OCI-LY1 (cell line): ENCODE measurements around the gene RHBDF2.

Experiments used
- H2AFZ ChIP-seq: fragments of 200-600 bp; sonication (generic), shearing (Covaris generic); 2 replicates; pipeline ENCODE4 v1.6.0; 2014; ENCODE audit warnings: antibody characterized with exemption, mild to moderate bottlenecking, low read length
- H3F3A ChIP-seq: fragments of 200-600 bp; sonication (generic), shearing (Covaris generic); 2 replicates; pipeline ENCODE4 v1.6.0; 2014; ENCODE audit warnings: mild to moderate bottlenecking, antibody characterized with exemption, low read length, moderate library complexity; ENCODE audit not compliant: insufficient read depth
- H3K27ac ChIP-seq: fragments of 200-600 bp; sonication (generic); 2 replicates; pipeline ENCODE4 v1.5.1; 2014; ENCODE audit warnings: low read length, mixed run types, mild to moderate bottlenecking, low read depth; ENCODE audit not compliant: poor library complexity, severe bottlenecking
- H3K27me3 ChIP-seq: fragments of 200-600 bp; sonication (generic); 2 replicates; pipeline ENCODE4 v1.6.0; 2014; ENCODE audit warnings: antibody characterized with exemption, mild to moderate bottlenecking, low read length, moderate library complexity; ENCODE audit not compliant: insufficient read depth
- H3K36me3 ChIP-seq: fragments of 200-600 bp; sonication (generic); 2 replicates; pipeline ENCODE4 v1.6.1; 2014; ENCODE audit warnings: mild to moderate bottlenecking, antibody characterized with exemption, low read length, moderate library complexity, mixed read lengths; ENCODE audit not compliant: insufficient read depth
- H3K4me1 ChIP-seq: fragments of 200-600 bp; sonication (generic); 2 replicates; pipeline ENCODE4 v1.5.1; 2014; ENCODE audit warnings: mild to moderate bottlenecking, low read length, moderate library complexity; ENCODE audit not compliant: insufficient read depth, severe bottlenecking
- H3K4me2 ChIP-seq: fragments of 200-600 bp; sonication (generic), shearing (Covaris generic); 2 replicates; pipeline ENCODE4 v1.6.1; 2014; ENCODE audit warnings: low read length
- H3K4me3 ChIP-seq: fragments of 200-600 bp; sonication (generic); 2 replicates; pipeline ENCODE4 v1.5.1; 2014; ENCODE audit warnings: low read length, low read depth, mild to moderate bottlenecking, mixed read lengths; ENCODE audit not compliant: poor library complexity, severe bottlenecking
- H3K79me2 ChIP-seq: fragments of 200-600 bp; shearing (Covaris generic); 2 replicates; pipeline ENCODE4 v1.6.1; 2016; ENCODE audit warnings: mixed run types, low read length, mixed read lengths; ENCODE audit not compliant: insufficient read depth
- H3K9ac ChIP-seq: fragments of 200-600 bp; sonication (generic), shearing (Covaris generic); 2 replicates; pipeline ENCODE4 v1.6.1; 2014; ENCODE audit warnings: mild to moderate bottlenecking, low read length, mixed read lengths
- H3K9me2 ChIP-seq: fragments of 200-600 bp; sonication (generic), shearing (Covaris generic); 2 replicates; pipeline ENCODE4 v1.6.1; 2014; ENCODE audit warnings: low read depth, mild to moderate bottlenecking, low read length, mixed read lengths
- H3K9me3 ChIP-seq: fragments of 200-600 bp; shearing (Covaris generic); 2 replicates; pipeline ENCODE4 v1.6.1; 2014; ENCODE audit warnings: low read length, mixed read lengths
- H4K20me1 ChIP-seq: fragments of 200-600 bp; sonication (generic), shearing (Covaris generic); 2 replicates; pipeline ENCODE4 v1.6.0; 2016; ENCODE audit warnings: mild to moderate bottlenecking, low read length; ENCODE audit not compliant: insufficient read depth
- CTCF ChIP-seq: fragments of 200-600 bp; sonication (generic), shearing (Covaris generic); IDR thresholded peaks from 2 replicates; pipeline ENCODE4 v1.5.1; 2017; ENCODE audit warnings: mild to moderate bottlenecking, antibody characterized with exemption, low read length, moderate library complexity, mixed read lengths
- EZH2 ChIP-seq: fragments of 200-600 bp; sonication (generic), shearing (Covaris generic); IDR thresholded peaks from 2 replicates; pipeline ENCODE4 v1.8.0; 2017; ENCODE audit warnings: borderline replicate concordance, mixed run types, mild to moderate bottlenecking, antibody characterized with exemption, low read length, moderate library complexity, mixed read lengths

RHBDF2 gene

GRCh38 chr17:76434870-76435269, 66.4 kb downstream of the RHBDF2 start:
- Histone ChIP-seq H2AFZ (no peak overlapping the region), H3K36me3 (peaks cover 6% of the 10 kb centered on the region; the same call in 1 of the 2 replicates), H3K4me1 (peaks cover 53% of the 10 kb centered on the region), H3K27me3 (no peaks in the 10 kb centered on the region), H3K9me2 (no peaks in the 10 kb centered on the region), H3K79me2 (no peaks in the 10 kb centered on the region), H3K9me3 (no peaks in the 10 kb centered on the region), H4K20me1 (no peaks in the 10 kb centered on the region), H3K9ac (no peak overlapping the region), H3K27ac (no peak overlapping the region), H3K4me2 (no peak overlapping the region), H3F3A (no peaks in the 10 kb centered on the region), H3K4me3 (no peak overlapping the region)
- TF ChIP-seq EZH2, result no peak
- TF ChIP-seq CTCF, result no peak

GRCh38 chr17:76433693-76434092, 67.5 kb downstream of the RHBDF2 start:
- Histone ChIP-seq H3K4me3 (no peak overlapping the region), H2AFZ (no peak overlapping the region), H3F3A (no peaks in the 10 kb centered on the region), H3K4me2 (peak overlapping the region; percentile 28; the same call in 1 of the 2 replicates), H3K9ac (no peak overlapping the region), H3K4me1 (peaks cover 46% of the 10 kb centered on the region), H4K20me1 (no peaks in the 10 kb centered on the region), H3K9me3 (no peaks in the 10 kb centered on the region), H3K36me3 (peaks cover 6% of the 10 kb centered on the region; the same call in 1 of the 2 replicates), H3K27ac (no peak overlapping the region), H3K27me3 (no peaks in the 10 kb centered on the region), H3K9me2 (no peaks in the 10 kb centered on the region), H3K79me2 (no peaks in the 10 kb centered on the region)
- TF ChIP-seq EZH2 (no peak), CTCF (no peak)

GRCh38 chr17:76432712-76433336, 68.4 kb downstream of the RHBDF2 start:
- peaks cover 46% of the 10 kb centered on the region for H3K4me1 ChIP-seq
- no peaks in the 10 kb centered on the region for H3F3A ChIP-seq
- H3K9me3 ChIP-seq, result no peaks in the 10 kb centered on the region
- TF ChIP-seq EZH2, result no peak
- TF ChIP-seq CTCF, result peak; percentile 62
- H3K9me2 ChIP-seq, result no peaks in the 10 kb centered on the region
- peak overlapping the region; percentile 28; the same call in 1 of the 2 replicates for H3K4me2 ChIP-seq
- H3K36me3 ChIP-seq, result peaks cover 6% of the 10 kb centered on the region; the same call in 1 of the 2 replicates
- H3K27ac ChIP-seq, result no peak overlapping the region
- H3K9ac ChIP-seq, result no peak overlapping the region
- H3K79me2 ChIP-seq, result no peaks in the 10 kb centered on the region
- H2AFZ ChIP-seq, result no peak overlapping the region
- no peaks in the 10 kb centered on the region for H4K20me1 ChIP-seq
- H3K27me3 ChIP-seq, result no peaks in the 10 kb centered on the region
- H3K4me3 ChIP-seq, result no peak overlapping the region
